Stimulated activated CD8-positive, alpha-beta memory T cell treated with anti-CD3 and anti-CD28 coated beads, Interleukin-12 subunit alpha, Interleukin-12 subunit beta, amount 100 ng/mL, for 4 hours (primary cell): ENCODE data around the gene GATA1.
"Not testable (repeated sequence)": the region's sequence is repeated elsewhere in the genome, so short reads cannot be mapped to it uniquely, and the experiment has no call there.

Source experiments
- DNase-seq: peaks from one replicate; pipeline ENCODE4 v3.0.0-alpha.2; 2020; ENCODE audit warnings: low read depth

The GATA1 gene

GRCh38 chrX:48815266-48815665 is 28.9 kb downstream of the GATA1 start:
- DNase-seq: no peak

- no peak for DNase-seq
These were observed 29.8 kb downstream of the GATA1 start for GRCh38 chrX:48816014-48816810.

GRCh38 chrX:48818098-48818497 is 31.7 kb downstream of the GATA1 start:
- DNase-seq: no peak

- no peak for DNase-seq
These were observed 32.5 kb downstream of the GATA1 start for GRCh38 chrX:48818866-48819265.

GRCh38 chrX:48819394-48819793 is 33.0 kb downstream of the GATA1 start:
- not testable (repeated sequence) for DNase-seq

GRCh38 chrX:48823053-48823452 is 36.7 kb downstream of the GATA1 start:
- no peak for DNase-seq

- no peak for DNase-seq
These were observed 37.7 kb downstream of the GATA1 start for GRCh38 chrX:48824066-48824465.

GRCh38 chrX:48826135-48826875 is 39.9 kb downstream of the GATA1 start, which contains the start of gene ERAS:
TSS of gene ERAS (plus strand) at chrX:48826513. CDS start at chrX:48829124, 2,611 bp downstream.
- DNase-seq: no peak

- DNase-seq: no peak
These were observed 40.7 kb downstream of the GATA1 start for GRCh38 chrX:48826876-48827653.

- no peak for DNase-seq
These were observed 41.2 kb downstream of the GATA1 start for GRCh38 chrX:48827654-48827968.

GRCh38 chrX:48829016-48829735 is 42.8 kb downstream of the GATA1 start:
- DNase-seq: no peak

- DNase-seq: no peak
These were observed 44.9 kb downstream of the GATA1 start for GRCh38 chrX:48831136-48831908.

GRCh38 chrX:48831909-48832291 is 45.5 kb downstream of the GATA1 start:
- no peak for DNase-seq

GRCh38 chrX:48833542-48834138 is 47.2 kb downstream of the GATA1 start:
- no peak for DNase-seq

- DNase-seq: no peak
These were observed 48.0 kb downstream of the GATA1 start for GRCh38 chrX:48834383-48834709.

- peak; percentile 27 for DNase-seq
These were observed 49.3 kb downstream of the GATA1 start, which contains the start of gene PCSK1N for GRCh38 chrX:48835524-48836329. TSS of gene PCSK1N (minus strand) at chrX:48835610. CDS start at chrX:48835532, 78 bp downstream.

GRCh38 chrX:48839686-48840085 is 53.3 kb downstream of the GATA1 start:
- no peak for DNase-seq
